Embryonic facial prominence (tissue), 1 donor: Measurements from ENCODE around the gene NECTIN2.
"Not testable (repeated sequence)": the region's sequence is repeated elsewhere in the genome, so short reads cannot be mapped to it uniquely, and the experiment has no call there.

ENCODE experiments used
- DNase-seq: peaks from one replicate; pipeline ENCODE4 v3.0.0-alpha.2; 2016; ENCODE audit errors: extremely low spot score

Gene NECTIN2

DNA sequence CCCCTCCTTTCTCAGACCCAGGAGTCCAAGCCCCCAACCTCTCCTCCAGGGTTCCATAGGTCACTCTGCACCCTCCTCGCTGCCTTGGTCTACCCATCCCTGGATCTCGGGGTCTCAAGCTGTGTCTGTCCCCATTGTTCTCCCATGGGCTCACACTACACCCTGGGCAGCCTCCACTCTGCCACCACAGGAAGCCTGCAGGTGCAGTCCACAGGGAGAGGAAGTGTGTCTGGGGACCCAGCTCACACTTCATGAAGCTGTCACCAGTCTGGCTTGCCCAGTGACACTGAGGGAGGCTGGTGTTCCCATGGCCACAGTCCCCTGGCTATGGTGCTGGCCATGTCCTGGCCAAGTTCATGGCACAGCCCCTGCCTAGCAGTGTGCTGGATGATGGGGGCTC, 5.3 kb downstream of the NECTIN2 start:
- no peak for DNase-seq

DNA sequence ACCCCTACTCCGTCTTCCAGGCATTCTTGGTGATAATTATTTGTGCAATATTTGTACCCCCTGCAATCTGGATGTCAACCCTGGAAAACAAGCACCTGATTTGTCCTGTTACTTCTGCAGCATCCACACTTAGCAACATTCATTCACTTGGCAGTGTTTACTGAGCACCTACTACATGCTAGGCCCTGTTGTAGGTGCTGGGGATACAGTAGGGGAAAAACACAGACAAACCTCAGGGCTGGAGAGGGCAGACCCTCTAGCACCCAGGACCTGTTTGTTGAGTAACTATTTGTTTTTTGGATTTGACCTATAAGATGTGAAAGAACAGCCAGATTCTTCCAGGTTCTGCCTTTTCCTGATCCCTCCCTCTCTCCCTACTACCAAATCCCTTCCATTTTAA, 9.5 kb downstream of the NECTIN2 start:
- no peak for DNase-seq

DNA sequence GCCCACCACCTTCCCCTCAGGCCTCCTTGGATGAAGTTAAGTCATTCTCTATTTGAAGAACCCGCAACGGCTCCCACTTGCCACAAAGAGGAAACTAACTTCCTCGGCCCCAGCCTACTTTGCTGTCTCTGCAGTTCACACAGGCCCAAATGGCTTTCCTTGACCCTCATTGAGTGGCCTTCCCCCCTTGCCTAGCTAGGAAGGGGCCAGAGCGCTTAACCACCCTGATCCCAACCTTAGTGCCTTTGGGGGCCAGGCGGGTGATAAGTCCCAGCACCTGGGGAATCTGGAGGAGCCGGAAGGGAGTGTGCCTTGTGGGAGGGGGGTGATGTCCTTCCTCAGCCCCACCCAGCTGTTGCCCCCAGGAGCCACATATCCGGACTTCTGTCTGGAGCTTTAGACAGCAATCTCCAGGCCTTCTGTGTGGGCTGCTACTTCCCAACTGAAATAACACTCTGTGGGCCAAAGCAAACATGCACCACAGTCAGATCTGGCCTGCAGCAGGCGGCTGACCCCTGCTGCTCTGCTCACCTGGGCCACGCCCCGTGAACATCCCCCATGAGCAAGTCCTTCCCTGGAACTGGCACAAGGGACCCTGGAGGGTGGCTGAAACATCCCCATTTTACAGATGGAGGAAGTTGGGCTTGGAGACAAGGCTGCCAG, 10.5 kb downstream of the NECTIN2 start:
- no peak for DNase-seq

DNA sequence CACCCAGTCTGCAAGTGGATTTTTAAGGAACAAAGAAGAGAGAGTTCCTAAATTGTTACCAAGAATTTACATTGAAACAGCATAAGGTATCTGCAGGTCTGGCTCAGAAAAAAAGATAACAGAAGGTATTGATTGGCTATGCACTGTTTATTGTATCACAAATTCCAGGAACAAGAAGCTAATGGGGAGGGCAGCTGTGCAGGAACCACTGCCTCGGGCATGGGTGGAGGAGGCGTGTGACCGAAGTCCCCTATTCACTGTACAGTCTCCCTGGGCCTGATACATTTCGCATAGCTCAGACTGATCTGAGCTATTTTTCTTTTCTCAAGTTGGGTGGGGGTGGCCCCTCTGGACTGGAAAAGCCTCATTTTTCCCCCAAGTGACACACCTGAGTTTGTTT, 11.7 kb downstream of the NECTIN2 start:
- DNase-seq, result no peak

DNA sequence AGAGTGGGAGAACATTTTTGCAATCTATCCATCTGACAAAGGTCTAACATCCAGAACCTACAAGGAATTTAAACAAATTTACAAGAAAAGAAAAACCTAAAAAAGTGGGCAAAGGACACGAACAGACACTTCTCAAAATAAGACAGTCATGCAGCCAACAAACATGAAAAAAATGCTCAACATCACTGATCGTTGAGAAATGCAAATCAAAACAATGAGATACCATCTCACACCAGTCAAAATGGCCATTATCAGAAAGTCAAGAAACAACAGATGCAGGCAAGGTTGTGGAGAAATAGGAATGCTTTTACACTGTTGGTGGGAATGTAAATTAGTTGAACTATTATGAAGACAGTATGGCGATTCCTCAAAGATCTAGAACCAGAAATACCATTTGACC, 15.5 kb downstream of the NECTIN2 start:
- not testable (repeated sequence) for DNase-seq

DNA sequence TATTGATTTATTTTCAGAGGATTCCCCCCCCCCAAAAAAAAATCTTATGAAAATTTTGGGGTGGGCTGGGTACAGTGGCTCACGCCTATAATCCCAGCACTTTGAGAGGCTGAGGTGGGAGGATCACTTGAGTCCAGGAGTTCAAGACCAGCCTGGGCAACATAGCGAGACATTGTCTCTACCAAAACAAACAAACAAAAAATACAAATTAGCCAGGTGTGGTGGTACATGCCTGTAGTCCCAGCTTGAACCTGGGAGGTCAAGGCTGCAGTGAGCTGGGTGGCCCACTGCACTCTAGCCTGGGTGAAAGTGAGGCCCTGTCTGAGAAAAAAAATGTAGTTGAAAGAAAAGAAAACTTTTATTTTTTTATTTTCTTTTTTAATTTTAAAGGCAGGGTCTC, 17.9 kb downstream of the NECTIN2 start:
- no peak for DNase-seq

DNA sequence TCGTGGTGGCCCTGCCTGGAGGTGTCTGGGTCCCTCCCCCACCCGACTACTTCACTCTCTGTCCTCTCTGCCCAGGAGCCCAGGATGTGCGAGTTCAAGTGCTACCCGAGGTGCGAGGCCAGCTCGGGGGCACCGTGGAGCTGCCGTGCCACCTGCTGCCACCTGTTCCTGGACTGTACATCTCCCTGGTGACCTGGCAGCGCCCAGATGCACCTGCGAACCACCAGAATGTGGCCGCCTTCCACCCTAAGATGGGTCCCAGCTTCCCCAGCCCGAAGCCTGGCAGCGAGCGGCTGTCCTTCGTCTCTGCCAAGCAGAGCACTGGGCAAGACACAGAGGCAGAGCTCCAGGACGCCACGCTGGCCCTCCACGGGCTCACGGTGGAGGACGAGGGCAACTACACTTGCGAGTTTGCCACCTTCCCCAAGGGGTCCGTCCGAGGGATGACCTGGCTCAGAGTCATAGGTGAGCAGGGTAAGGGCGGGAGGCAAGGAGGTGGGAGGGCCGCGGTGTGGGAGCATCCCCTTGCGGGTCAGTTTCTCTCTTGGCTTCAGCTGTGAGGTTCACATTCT, 19.2 kb downstream of the NECTIN2 start:
- no peak for DNase-seq

DNA sequence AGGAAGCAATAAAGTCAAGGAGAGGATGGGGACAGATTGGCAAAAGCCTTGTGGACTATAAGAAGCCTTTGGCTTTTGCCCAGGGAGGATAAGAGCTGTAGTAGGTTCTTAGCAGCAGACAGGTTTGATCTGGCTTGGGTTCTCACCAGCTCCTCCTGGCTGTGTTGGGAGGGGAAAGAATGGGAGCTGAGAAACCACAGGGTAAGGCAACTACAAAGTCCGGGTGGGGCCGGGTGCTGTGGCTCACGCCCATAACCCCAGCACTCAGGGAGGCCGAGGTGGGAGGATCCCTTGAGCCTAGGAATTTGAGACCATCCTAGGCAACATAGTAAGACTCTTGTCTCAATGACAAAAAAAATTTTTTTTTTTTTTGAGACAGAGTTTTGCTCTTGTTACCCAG, 20.6 kb downstream of the NECTIN2 start:
- no peak for DNase-seq

DNA sequence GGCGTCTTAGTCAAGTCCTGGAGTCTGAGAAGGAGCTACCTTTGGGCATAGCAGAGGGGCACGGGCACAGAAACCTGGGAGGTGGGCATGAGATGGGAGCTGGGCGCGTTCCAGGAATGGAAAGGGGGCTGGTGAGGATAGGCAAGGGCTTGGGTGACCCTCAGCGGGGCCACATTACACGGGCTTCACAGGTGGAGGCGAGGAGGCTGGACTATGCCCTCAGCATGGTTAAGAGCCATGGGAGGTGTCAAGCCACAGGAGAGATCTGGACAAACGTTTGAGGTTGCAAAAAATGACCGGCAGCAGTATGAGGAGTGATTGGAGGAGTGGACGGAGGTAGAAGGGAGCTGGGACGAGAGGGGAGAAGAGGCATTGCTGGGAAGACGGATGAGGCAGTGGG, 21.5 kb downstream of the NECTIN2 start:
- DNase-seq, result no peak

DNA sequence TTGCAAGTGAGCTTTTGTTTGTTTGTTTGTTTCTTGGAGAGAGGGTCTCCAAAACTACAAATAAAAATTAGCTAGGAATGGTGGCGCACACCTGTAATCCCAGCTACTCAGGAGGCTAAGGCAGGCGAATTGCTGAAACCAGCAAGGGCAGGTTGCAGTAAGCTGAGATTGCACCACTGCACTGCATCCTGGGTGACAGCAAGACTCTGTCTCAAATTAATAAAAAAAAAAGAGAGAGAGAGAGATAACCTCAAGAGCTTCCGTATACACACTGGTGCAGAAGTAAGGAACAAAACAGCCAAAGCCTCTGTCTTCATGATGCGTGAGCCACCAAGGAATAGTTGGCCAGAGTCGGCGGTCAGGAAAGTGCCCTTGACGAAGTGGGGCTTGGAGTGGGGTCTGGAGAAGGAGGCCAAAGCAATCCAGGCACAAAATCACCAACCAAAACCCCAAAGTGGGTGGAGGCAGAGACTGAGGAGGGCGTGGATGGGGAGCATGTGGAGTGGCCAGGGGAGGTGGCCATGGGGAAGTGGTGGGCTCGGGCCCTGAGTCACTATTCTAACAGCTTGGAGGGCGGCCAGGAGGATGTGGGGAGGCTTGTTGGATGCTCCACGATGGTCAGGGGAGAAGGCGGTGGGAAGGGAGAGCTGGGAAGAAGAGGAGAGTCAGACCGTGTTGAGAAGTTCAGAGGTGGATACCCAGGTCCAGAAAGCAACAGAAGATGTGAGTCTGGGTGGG, 23.8 kb downstream of the NECTIN2 start:
- no peak for DNase-seq

DNA sequence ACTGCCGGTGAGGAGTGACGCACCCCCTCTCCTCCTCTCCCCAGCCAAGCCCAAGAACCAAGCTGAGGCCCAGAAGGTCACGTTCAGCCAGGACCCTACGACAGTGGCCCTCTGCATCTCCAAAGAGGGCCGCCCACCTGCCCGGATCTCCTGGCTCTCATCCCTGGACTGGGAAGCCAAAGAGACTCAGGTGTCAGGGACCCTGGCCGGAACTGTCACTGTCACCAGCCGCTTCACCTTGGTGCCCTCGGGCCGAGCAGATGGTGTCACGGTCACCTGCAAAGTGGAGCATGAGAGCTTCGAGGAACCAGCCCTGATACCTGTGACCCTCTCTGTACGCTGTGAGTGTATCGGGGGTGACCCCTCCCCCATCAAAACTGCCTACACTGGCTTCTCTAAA, 25.7 kb downstream of the NECTIN2 start:
- no peak for DNase-seq

DNA sequence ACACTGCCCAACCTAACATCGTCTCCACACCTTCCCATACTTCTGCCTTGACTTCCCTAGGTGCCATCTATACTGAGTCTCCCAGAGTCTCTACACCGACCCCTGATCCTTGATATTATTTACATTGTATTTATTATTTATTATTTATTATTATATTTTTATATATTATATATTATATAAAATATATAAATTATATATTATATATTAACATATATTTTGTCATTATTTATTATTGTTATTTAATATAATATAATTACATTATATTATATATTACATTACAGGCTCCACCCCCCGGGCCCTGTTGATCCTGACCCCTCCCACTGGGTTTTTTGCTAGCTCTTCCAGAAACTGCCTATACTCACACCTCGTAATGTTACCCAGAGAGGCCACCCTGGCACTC, 26.6 kb downstream of the NECTIN2 start:
- DNase-seq, result no peak

DNA sequence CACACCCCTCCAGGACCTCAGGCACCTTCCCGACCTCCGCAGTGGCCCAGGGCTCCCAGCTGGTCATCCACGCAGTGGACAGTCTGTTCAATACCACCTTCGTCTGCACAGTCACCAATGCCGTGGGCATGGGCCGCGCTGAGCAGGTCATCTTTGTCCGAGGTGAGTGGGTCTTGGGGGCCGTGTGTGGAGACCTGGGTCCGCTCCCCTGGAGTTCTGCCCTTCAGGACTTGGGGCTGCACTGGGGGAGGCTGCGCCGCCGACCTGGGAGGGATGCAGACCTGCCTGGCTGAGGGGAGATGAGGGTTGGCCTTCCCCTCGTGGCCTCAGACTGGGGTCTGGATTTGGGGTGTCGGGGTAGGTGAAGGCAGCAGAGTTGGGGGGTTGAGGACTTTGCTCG, 28.2 kb downstream of the NECTIN2 start:
- no peak for DNase-seq

DNA sequence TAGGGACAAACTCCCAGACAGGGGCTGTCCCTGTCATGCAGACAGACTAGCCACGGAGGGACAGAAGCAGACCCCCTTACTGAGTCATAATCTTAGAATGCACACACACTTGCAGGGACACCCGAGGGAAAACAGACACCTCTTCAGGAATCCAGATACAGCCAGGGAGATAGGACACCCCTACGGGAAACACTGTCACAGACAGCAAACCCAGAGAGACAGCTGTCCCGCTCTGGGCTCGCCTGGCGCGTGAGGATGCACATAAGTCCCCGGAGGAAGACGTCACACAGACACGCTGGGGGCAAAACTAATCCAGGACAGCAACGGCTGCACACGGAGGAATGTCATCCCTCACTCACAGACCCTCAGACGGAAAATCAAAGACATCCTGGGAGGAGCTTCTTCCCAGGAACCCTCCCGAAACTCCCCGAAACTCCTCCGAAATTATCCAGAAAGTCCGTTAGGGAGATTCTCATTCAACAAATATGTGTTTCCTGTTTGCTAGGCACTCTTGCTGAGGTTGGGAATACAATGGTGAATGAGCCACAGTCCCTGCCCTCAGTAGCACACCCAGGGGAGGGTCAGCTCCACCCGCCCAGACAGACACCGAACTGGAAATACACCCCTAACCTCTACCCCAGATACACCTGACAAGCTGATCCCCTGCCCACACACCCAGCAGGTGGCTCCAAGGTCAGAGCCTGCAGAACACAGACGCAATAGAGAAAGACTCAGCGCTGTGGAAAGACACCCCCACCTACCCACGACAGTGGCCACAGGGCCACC, 29.8 kb downstream of the NECTIN2 start:
- DNase-seq, result no peak

DNA sequence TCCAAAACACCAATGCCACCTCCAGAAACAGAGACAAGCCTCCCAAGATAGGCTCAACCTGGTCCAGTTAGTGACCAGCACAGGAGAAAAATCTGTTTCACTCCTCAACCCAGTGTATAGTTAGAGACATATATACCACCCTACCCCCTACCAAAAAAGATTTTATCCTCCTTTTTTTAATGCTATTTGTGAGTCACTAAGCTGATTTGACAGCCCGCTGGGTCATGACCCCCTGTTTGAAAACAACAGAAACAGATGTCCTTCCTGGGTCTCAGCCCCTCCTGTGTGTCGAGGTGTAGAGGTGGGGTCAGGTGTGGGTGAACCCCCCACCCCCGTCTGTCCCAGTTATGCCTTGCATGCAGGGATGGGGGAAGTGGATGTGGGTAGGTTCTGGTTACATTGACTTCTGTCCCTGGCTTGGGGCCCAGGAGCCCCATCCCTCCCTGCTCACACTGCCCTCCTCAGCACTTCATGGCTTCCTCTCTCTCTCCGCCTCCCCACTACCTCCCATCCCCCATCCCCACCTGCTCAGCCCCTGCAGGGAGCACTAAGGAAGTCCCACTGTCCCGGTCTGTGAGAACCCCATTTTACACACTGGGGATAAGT, 30.9 kb downstream of the NECTIN2 start:
- DNase-seq, result no peak

DNA sequence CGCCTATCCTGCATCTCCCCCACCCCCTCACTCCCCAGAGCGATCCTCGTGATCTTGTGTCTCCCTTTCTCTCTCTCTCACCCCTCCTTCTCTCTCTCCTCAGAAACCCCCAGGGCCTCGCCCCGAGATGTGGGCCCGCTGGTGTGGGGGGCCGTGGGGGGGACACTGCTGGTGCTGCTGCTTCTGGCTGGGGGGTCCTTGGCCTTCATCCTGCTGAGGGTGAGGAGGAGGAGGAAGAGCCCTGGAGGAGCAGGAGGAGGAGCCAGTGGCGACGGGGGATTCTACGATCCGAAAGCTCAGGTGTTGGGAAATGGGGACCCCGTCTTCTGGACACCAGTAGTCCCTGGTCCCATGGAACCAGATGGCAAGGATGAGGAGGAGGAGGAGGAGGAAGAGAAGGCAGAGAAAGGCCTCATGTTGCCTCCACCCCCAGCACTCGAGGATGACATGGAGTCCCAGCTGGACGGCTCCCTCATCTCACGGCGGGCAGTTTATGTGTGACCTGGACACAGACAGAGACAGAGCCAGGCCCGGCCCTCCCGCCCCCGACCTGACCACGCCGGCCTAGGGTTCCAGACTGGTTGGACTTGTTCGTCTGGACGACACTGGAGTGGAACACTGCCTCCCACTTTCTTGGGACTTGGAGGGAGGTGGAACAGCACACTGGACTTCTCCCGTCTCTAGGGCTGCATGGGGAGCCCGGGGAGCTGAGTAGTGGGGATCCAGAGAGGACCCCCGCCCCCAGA, 32.2 kb downstream of the NECTIN2 start:
- no peak for DNase-seq

DNA sequence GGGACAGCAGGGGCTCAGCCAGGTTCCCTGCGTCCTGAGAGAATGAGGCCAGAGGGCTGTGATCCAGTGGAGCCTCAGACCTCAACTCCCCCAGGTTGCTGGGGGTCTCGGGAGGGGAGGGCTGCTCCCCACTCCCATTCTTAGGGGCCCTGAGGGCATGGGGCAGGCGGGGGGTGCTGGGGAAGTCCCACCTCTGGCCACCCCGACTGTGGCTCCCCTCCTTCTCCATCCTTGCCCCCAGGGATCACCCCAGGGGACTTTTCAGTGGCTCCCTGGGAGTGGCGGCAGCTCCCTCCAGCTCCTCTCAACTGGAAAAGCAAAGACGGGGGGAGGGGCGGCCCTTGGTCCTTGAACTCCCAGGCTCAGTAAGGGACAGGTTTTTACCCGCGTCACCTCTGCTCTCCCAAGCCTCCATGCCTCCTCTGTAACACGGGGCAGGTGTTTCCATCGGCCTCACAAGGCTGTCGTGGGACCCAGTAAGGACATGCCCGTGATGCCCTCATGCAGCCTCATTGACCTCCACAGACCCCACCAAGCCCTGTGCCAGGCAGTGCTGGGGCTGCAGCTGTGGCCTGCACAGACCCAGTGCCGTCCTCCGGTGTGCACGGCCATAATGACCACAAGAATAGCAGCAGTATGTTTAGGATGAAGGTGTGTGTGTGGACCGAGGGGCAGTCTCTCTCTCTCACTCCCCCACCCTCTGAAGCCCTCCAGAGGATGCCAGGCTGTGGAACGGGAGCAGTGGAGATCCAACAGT, 33.4 kb downstream of the NECTIN2 start:
- no peak for DNase-seq

DNA sequence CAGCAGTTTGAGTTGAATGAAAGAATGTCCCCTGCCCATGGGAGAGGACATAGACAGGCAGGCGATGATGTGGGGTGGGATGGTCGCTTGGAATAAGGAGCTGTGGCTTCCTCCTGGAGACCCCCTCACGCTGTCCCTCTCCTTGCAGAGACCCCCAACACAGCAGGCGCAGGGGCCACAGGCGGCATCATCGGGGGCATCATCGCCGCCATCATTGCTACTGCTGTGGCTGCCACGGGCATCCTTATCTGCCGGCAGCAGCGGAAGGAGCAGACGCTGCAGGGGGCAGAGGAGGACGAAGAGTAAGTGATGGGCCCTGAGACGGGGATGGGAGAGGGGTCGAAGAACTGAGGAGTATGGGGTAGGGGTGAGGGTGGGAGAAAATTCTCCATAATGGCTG, 36.0 kb downstream of the NECTIN2 start:
- no peak for DNase-seq

DNA sequence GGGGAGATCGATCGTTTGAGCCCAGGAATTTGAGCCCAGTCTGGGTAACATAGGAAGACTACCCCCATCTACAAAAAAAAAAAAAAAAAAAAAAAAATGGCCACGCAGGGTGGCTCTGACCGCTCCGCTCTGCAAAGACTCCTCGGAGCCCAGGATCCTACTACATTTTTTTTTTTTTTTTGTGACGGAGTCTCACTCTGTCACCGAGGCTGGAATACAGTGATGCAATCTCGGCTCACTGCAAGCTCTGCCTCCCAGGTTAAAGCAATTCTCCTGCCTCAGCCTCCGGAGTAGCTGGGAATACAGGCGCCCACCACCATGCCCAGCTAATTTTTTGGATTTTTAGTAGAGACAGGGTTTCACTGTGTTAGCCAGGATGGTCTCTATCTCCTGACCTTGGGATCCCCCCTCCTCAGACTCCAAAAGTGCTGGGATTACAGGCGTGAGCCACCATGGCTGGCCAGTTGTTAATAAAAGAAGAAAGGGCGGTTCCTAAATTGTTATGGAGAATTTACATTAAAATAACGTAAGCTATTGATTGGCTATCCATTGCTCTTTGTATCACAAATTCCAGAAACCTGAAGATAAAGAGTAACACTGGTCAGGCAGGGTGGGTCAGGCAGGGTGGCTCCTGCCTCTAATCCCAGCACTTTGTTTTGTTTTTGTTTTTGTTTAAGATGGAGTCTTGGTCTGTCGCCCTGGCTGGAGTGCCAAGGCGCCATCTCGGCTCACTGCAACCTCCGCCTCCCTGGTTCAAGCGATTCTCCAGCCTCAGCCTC, 36.7 kb downstream of the NECTIN2 start:
- DNase-seq, result not testable (repeated sequence)

DNA sequence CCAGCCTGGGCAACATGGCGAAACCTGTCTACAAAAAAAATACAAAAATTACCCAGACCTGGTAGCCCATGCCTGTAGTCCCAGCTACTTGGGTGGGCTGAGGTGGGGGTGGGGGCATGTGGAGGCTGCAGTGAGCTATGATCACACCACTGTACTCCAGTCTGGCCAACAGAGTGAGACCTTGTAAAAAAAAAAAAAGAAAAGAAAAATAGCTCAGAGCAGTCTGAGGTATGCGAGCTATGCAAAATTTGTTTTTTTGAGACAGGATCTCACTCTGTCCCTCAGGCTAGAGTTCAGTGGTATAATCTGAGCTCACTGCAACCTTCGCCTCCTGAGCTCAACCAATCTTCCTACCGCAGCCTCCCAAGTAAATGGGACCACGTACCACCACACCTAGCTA, 37.8 kb downstream of the NECTIN2 start:
- DNase-seq, result no peak
